ENCODE measurements around the gene HGS.

HGS gene

DNA sequence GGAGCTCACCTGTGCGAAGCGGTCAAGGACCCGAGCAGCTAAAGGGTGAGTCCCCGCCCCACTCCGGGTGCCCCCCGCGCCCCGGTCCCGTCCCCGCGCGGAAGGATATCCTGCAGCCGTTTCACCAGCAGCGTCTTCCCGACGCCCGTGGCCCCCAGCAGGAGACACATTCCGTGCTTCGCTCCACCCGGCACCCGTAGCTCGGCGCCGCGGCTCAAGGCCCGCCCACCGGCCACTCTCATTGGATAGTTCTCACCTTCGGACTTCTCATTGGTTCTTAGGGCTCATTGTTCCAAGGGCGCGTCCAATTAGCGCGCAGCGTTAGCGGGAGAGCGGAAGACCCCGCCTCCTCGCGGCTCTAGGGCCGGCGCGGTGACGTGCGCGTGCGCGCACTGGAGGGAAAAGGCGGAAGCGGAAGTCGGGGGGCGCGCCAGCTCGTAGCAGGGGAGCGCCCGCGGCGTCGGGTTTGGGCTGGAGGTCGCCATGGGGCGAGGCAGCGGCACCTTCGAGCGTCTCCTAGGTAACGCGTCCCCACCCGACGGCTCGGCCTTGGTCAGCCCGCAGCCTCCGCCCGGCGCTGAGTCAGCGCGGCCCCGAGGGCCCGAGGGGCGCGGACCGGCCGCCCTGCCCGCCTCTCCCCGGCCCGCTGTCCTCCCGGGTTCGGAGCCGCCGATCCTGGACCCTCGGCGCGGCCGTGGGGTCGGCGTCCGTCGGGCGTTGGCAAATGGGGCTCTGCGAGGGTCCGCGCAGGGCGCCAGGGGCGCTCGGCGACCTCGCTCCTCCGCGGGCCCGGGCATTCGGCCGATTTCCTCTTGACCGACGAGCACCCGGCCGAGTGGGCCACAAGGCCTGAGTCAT lies at the start of gene HGS, which contains the start of gene ARL16:
TSS of gene HGS (plus strand) at position 428 of the 858 bp plus-strand sequence. CDS start at position 484, 56 bp downstream.
TSS of gene ARL16 (minus strand) at position 214 of the 858 bp plus-strand sequence. CDS start at position 170, 44 bp downstream.
- peak; percentile 97 for DNase-seq (ENCODE audit: low spot score)
- FAIRE-seq = peak; percentile 87

DNA sequence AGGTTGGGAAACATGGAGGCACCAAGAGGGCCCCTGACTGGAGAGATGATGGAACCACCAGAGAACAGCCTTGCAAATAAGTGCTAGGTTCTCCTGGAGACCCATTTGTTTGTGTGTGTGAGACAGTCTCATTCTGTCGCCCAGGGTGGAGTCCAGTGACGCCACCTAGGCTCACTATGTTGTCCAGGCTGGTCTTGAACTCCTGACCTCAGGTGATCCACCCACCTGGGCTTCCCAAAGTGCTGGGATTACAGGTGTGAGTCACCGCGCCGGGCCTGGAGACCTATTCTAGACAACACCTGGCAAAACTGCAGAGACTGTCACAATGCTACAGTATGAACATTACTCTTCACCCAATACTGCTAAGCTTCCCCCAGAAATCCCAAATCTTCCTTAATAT lies 48.4 kb upstream of the HGS start:
- DNase-seq (ENCODE audit: low spot score) (no peak), FAIRE-seq (no peak)

DNA sequence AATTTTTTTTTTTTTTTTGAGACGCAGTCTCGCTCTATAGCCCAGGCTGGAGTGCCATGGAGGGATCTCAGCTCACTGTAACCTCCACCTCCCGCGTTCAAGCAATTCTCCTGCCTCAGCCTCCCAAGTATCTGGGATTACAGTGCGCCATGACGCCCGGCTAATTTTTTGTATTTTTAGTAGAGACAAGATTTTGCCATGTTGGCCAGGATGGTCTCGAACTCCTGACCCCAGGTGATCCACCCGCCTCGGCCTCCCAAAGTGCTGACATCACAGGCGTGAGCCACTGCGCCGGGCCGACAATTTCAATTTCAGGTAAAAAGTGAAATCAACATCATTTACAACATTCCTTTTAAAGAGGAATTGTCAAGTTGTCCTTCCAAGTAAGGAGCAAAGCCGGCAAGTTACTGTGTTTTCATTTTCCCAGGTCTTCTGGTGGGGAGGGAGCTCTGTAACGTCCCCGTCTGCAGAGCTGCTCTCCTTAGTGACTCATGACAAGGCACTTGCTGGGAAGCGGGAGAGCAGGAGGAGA lies 47.8 kb upstream of the HGS start:
- FAIRE-seq (no peak), DNase-seq (ENCODE audit: low spot score) (peak; percentile 73)

- DNase-seq (ENCODE audit: low spot score) (peak; percentile 70), FAIRE-seq (no peak)
These were observed 47.1 kb upstream of the HGS start, which contains the start of the genes NPLOC4 and TSPAN10 for GRCh38 chr17:81636505-81637288. TSS of gene NPLOC4 (minus strand) at chr17:81637112. CDS start at chr17:81636930, 182 bp downstream. TSS of gene TSPAN10 (plus strand) at chr17:81637196. CDS start at chr17:81642413, 5,217 bp downstream.

DNA sequence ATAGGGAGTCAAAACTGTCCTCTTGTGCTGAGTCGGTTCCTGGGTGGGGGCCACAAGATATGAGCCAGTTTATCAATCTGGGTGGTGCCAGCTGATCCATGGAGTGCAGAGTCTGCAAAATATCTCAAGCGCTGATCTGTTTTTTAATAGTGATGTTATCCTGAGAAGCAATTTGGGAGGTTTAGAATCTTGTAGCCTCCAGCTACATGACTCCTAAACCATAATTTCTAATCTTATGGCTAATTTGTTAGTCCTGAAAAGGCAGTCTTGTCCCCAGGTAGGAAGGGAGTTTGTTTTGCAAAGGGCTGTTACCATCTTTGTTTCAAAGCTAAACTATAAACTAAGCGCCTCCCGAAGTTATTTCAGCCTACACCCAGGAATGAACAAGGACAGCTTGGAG lies 45.1 kb upstream of the HGS start:
- FAIRE-seq (no peak), DNase-seq (ENCODE audit: low spot score) (no peak)

DNA sequence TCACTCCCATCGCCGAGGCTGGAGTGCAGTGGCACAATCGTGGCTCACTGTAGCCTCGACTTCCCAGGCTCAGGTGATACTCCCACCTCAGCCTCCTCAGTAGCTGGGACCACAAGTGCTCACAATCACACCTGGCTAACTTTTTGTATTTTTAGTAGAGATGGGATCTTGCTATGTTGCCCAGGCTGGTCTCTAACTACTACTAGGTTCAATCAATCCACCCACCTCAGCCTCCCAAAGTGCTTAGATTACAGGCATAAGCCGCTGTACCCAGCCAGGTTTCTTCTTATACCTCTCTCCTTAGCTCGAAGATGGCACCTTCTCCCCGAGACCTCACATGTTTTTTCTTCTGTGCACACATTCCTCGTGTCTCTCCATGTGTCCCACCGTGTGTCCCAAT lies 43.8 kb upstream of the HGS start:
- FAIRE-seq (no peak), DNase-seq (ENCODE audit: low spot score) (no peak)

- DNase-seq (ENCODE audit: low spot score) (peak; percentile 77), FAIRE-seq (peak; percentile 40)
These were observed 41.9 kb upstream of the HGS start for GRCh38 chr17:81641825-81642489.

DNA sequence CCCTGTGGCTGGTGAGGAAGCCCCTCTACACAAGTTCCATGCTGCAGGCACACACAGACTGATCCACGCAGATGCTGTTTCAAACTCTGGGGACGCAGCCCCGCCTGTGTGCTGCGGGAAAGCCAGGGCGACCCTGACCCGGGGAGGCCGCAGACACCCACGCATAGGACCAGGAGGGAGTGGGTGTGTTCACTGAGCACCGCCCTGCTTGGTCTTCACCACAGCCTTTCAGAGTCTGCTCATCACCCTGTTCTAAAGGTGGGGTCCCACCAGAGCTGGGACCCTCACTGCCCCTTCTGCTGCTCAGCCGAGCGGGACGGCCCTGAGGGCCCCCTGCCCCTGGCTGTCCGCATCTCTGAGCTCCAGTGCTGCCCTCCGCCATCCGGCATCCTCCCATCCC lies 39.3 kb upstream of the HGS start:
- DNase-seq (ENCODE audit: low spot score) = no peak
- no peak for FAIRE-seq

DNA sequence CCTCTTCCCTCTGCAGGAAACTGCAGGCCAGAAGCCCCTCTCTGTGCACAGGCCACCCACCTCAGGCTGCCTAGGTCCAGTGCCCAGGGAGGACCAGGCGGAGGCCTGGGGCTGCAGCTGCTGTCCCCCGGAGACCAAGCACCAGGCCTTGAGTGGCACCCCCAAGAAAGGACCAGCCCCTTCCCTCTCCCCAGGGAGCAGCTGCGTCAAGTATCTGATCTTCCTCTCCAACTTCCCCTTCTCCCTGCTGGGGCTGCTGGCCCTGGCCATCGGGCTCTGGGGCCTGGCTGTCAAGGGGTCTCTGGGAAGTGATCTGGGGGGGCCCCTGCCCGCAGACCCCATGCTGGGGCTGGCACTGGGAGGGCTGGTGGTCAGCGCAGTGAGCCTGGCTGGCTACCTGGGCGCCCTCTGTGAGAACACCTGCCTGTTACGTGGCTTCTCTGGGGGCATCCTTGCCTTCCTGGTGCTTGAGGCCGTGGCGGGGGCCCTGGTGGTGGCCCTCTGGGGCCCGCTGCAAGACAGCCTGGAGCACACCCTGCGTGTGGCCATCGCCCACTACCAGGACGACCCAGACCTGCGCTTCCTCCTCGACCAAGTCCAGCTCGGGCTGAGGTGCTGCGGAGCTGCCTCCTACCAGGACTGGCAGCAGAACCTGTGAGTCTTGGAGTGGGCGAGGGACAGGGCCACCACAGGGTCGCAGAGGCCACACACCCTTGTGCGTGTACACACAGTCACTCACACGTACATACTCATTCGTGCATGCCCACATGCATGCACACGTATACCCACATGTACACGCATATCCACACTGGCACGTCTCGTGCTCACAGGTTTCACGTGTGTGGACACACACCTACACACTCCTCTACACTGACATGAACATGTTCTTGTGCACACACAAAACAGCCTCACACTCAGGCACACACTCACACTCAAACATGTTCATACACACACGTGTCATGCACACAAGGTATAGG lies 38.5 kb upstream of the HGS start:
- FAIRE-seq (no peak), DNase-seq (ENCODE audit: low spot score) (no peak)

DNA sequence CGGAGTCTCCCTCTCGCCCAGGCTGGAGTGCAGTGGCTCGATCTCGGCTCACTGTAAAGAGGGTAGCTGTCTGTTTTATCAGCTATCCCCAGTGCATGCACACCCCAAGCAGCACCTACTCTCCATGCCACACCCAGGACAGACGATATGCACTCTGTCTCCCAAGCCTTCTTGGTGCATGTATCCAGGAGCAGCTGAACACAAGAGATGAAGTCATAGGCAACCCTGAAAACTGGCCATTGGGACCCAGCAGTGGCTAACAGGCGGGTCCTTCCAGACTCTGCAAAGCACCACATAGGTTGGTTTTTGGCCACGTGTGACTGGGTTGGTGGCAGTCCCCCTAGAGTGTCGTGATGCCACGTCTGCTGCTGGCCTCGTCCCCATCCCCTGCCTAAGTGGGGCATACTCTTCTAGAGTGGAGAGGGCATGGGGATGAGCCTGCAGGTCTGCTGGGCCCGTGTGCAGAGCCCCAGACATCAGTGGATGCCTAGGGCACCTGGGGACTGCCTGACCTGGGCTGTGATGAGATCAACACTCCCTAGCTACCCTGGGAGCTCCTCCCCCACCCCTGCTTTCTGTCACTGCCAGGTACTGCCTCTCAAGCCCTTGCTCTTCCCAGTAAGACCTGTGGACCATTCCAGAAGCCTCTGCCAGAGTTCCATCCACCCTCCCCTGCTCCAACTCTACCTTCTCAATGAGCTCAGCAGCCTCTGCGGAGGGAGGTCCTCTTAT lies 36.8 kb upstream of the HGS start:
- FAIRE-seq (no peak), DNase-seq (ENCODE audit: low spot score) (no peak)

DNA sequence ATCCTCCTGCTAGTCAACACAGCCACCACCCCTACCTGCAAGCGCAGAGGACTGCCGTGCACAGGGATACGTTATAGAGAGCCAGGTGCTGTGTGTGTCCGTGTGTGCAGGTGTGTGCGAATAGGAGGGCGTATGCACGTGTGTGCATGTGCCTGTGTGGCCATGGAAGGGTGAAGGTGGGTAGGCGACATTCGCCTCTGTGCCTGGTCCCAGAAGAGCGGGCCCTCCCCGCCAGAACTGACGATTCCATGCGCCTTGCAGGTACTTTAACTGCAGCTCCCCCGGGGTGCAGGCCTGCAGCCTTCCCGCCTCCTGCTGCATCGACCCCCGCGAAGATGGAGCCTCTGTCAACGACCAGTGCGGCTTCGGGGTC lies 36.2 kb upstream of the HGS start:
- no peak for FAIRE-seq
- DNase-seq (ENCODE audit: low spot score) = no peak

DNA sequence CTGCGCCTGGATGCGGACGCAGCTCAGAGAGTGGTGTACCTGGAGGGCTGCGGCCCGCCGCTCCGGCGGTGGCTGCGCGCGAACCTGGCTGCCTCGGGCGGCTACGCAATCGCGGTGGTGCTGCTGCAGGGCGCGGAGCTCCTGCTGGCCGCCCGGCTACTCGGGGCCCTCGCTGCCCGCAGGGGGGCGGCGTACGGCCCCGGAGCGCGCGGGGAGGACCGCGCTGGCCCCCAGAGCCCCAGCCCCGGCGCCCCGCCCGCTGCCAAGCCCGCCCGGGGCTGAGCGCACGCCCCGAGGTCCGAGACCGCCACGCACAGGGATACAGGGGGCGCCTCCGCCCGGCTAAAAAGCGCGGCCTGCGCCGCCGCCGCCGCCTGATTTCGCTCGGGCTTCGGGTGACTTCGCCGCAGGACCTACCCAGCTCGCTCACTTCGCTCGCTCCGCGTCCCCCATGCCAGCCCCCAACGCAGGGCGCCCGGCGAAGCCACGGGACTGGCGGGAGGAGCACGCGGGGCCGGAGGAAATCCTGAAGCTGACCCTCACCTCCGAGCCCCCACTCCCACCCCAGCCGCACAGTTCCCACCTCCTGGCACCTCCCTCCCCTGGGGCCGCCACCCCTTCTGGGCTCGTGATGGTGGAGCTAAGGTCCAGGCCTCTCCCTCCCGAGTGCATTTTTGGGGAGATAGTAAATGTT lies 35.7 kb upstream of the HGS start:
- DNase-seq (ENCODE audit: low spot score) (no peak), FAIRE-seq (no peak)

- DNase-seq (ENCODE audit: low spot score) = no peak
- no peak for FAIRE-seq
These were observed 35.1 kb upstream of the HGS start for GRCh38 chr17:81648707-81649085.

DNA sequence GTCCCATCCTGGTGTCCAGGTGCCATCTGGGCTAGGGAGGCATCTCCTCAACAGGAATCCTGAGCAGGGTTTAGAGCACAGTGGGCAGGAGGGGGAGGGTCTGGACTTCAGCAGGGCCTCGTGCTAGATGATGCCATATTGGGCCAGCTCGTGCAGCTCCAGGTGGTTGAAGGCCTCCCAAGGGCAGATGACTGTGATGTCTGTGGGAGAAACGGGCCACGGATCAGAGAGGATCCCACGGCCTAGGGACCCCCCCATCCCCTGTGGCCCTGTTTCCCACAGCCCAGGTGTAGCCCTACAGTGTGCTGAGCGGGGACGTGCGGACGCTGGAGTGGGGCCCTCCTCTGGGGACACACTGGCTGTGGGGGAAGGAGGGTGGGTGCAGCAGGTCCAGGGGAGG lies 32.9 kb upstream of the HGS start:
- FAIRE-seq (no peak), DNase-seq (ENCODE audit: low spot score) (no peak)

GRCh38 chr17:81651692-81652091 lies 32.1 kb upstream of the HGS start:
- FAIRE-seq = peak; percentile 87

DNA sequence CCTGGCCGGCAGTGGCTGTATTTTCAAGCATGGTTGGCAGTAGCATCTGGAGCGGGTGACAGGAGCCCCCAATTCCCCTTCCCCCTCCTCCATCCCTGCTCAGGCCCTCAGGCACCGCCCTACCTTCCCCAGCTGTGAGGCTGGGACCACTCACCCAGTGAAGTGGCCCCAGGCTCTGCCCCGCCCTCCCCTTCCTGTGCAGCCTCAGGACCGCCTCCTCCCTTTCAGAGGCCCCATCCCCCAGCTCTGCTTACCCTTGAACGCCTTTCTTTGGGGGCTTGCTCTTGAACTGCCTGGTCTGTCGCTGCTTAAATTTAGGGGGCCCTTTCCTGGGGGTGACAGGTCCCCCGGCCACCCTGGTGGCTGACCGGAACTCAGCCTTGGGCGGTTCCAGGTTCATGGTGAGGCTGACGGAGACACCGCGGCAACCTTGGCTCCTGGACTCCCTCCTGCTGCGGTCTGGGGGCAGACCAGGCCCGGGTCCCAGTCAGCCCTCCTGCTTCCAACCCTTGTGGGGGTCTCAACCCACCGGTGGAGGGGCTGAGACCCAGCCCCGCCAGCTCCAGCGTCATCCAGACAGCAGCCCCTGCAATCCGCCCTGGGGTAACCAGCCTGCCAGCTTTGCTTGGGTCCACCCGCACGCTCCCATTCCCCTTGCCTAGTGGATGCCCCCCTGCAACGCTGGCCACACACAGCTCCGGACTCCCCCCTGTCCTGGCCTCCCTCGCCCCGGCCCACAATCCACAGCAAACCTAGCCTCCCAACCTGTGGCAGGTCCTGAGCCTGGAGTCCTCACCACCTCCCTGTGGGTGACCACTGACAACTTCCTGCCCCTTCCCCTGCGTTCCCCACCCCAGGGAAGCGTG lies 30.7 kb upstream of the HGS start:
- DNase-seq (ENCODE audit: low spot score) (no peak), FAIRE-seq (no peak)

More at GRCh38 chr17:81651692-81652091, 32.1 kb upstream of the HGS start:
- DNase-seq (ENCODE audit: low spot score) = peak; percentile 79

DNA sequence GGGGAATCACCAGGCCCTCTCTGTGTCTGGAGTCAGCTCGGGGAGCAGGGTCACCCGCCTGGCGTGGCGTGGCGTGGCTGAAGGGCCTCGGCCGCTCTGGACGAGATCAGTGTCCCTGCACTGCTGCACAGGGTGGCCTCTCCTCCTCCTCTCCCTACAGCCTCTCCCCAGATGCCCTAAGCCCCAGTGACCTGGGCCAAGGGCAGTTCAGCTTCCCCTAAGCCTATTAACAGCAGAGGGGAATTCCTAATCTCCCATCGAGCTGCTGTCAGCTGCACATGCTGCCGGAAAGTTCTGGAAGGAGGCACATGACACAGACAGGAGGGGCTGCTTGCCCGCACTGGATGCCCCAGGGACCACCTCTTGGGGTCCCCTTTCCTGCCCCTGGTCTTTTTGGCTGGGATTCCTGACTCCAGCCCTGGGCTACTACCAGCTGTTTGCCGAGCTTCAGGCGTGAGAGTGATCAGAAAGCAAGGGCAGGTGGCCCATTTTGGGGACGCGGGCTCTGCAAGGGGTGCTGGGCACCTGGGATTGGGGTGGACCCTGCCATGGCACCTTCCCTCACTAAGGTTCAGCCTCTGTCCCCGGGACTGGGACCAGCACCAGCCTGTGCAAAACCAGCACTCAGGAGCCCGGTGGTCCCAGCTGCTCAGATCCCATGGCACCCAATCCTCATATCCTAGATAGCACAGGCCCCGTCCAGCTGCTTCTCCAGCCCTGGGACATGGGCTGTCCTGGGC lies 28.3 kb upstream of the HGS start:
- DNase-seq (ENCODE audit: low spot score) = no peak
- FAIRE-seq = no peak
